Right ventricle myocardium superior (tissue), 1 donor: ENCODE measurements around the gene CCT7. TPM values are rescaled to one million over a fixed set of nuclear protein-coding genes. Genes with fewer than 3 reads are reported as not detected.

Experiments
- ATAC-seq: fragments of 200-7000 bp; cut with Tn5 transposase; one replicate; pipeline ENCODE4 v1.9.1; 2020; ENCODE audit warnings: mild to moderate bottlenecking; ENCODE audit not compliant: poor library complexity
- DNase-seq: peaks from one replicate; pipeline ENCODE4 v3.0.0-alpha.2; 2020
- intact Hi-C: fragments of 100-400 bp; cut with DNase I; formaldehyde crosslinking; loops from one replicate; pipeline ENCODE4 v1.11.2; 2022
- total RNA-seq: library from RNA; stranded (reverse); fragmentation: NEBNext Ultra II Directional; extraction: Animal tissue kit (Norgen Biotek cat#: 25700); gene quantifications from one replicate; pipeline ENCODE4 v1.2.1, GENCODE V29; 2021
- donor health status: DM: no; HTN: yes; CAD: no; lungs with severe emphysema.

The CCT7 gene
- total RNA-seq, 1 donor from 2014 or later = 194 TPM

DNA sequence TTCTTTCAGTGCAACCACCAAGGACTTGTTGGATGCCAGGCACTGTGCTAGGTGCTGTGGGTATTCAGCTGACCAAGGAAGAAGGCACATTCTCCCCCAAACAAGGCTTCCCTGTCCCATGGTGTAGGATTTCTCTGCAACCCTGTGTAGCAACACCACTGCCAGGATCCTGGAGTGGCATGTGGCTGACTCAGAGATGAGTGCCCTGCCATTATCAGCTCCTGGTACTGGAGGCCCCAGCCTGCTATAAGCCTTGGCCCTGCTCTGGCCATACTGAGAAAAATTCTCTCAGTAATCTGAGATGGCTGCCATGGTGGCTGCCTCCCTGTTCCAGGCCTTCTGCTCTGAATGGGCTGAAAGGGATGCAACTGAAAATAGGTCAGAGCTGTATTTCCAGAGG, 15.8 kb upstream of the CCT7 start:
- intact Hi-C loops = no loop called here
- ATAC-seq (no peak), DNase-seq (no peak)

- DNase-seq (no peak), ATAC-seq (no peak)
- intact Hi-C loops = no loop called here
Measured at GRCh38 chr2:73223821-73224220, 10.3 kb upstream of the CCT7 start.

- ATAC-seq = peak; percentile 52
- intact Hi-C loops = no loop called here
- DNase-seq = no peak
Measured at GRCh38 chr2:73225513-73226360, 8.4 kb upstream of the CCT7 start.

GRCh38 chr2:73227086-73227485, 7.0 kb upstream of the CCT7 start:
- intact Hi-C loops = no loop called here
- DNase-seq (no peak), ATAC-seq (no peak)

GRCh38 chr2:73228631-73229030, 5.5 kb upstream of the CCT7 start:
- intact Hi-C loops = no loop called here
- no peak for DNase-seq
- ATAC-seq = no peak

DNA sequence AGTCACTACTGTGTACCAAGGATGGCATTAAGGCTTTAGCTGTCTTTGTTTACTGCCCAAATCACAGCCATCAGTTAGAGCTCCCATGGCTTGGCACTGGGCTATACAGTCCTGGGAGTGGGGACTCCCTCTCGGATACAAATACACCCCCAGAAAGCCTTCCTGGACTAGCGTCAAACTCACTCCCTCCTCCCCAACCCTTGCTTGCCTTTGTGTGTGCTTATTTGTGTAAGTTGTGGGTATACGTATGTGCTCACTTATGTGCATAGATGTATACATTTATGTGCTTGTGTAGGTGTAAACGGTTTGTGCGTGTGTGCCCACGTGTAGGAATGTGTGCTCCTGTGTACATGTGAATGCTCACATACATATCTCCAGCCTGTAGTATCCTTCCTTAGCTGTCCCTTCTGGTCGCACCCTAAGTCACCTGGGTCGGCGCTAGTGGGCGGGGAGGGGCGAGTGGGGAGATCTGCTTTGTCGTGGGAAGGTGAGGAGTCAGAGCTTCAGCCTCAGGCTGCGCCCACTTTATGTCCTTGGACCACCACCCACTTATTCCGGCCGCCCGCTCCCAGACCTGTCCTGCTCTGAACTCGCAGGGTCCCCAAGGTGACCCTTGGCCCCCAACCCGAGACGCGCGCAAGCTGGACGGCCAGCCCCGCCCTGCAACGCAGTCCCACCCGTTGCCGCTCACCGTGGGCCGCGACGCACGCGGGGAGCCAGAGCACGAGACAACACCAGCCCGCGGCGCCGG, 1.5 kb upstream of the CCT7 start:
- peak; percentile 0 for ATAC-seq
- intact Hi-C loops = no loop called here
- no peak for DNase-seq

DNA sequence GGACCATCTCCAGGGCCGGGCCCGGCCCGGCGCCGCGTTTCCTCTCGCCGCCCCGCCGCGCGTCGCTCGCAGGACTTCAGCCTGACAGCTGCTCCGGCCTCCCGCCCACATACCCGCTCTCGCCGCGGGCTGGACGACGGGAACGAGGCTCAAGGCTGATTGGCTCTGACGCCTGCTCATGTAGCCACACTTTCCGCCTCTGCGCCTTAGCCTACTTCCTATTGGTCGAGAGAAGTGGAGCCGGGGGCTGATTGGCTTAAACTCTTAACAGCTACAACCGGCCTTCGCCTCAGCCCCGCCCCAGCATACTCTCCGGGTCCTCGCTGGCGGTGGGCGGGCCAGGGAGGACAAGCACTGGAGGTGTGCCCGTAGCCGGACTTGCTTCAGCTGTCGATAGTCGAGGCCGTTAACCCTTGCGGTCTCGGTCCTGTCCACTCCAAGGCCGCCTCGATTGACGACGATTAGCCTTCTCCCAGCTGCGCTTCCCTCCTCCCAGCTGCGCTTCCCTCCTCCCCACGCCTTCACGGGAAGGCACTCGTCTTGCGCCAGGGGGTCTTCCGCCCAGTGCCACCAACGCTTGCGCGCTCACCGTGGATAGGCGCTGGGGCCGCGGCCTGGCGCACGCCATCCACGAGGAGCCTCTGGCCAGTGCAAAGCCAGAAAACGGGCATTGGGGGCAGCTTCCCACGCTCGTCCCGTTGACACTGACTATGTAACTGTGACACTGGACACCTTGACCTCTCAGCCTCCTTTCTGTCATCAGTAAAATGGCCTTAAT, 765 bp upstream of the CCT7 start, which contains the start of gene PRADC1:
Gene PRADC1, minus strand, starts transcription at position 86 of the 778 bp plus-strand sequence. Its CDS starts 79 bp downstream, at position 7.
- ATAC-seq = peak; percentile 93
- DNase-seq = peak; percentile 99
- intact Hi-C loops = no loop called here

GRCh38 chr2:73235315-73236028, 1.4 kb downstream of the CCT7 start:
- intact Hi-C loops = no loop called here
- ATAC-seq (no peak), DNase-seq (no peak)

GRCh38 chr2:73237168-73237567, 3.1 kb downstream of the CCT7 start:
- DNase-seq (no peak), ATAC-seq (no peak)
- intact Hi-C loops = no loop called here

- DNase-seq (no peak), ATAC-seq (no peak)
- intact Hi-C loops = no loop called here
Measured at GRCh38 chr2:73238149-73238548, 4.0 kb downstream of the CCT7 start.

- no peak for DNase-seq
- ATAC-seq = no peak
- intact Hi-C loops = no loop called here
Measured at GRCh38 chr2:73238976-73239375, 4.9 kb downstream of the CCT7 start.

DNA sequence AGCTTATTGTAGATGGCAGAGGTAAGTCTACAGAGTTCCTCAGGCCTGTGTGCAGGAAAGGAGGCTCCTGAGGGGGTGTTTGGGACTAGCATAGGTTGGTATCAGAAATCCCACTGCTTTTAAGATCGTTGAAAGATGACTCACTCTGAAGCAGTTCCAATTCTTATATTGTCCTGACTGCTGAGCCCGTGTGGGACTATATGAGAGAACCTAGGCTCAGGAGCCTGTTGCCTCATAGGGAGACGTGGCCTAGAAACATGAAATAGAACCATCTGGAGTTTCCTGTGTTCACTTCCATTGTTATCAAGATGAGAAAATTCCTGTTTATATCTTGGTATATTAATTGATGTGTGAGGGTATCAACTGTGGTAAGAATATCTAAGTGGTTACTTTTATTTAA, 5.7 kb downstream of the CCT7 start:
- DNase-seq = no peak
- intact Hi-C loops = no loop called here
- ATAC-seq = no peak

DNA sequence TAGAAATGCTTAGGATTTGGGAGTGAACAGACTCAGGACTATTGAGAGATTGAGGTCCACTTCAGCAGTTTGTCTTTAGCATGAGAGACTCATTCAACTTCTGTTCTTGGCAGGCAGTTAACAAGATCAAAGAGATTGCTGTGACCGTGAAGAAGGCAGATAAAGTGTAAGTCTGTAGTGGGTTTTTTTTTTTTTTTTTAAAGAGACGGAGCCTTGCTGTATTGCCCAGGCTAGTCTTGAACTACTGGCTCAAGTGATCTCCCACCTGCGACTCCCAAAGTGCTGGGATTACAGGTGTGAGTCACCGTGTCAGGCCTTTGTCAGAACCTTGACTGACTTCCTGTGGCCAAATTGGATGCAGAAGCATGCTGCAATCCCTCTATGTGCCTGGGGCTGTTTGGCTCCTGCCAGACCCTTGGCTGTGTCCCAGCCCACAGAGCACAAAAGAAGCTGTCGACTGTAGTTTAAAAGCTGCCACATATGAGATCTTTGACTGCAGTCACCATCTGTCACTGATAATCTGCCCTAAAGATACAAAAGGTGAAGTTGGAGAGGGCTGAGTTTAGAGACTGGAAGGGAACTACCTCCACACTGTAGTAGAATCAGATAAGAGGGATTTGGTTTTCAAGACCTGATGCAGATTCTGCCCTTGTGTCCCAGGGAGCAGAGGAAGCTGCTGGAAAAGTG, 9.9 kb downstream of the CCT7 start:
- DNase-seq (no peak), ATAC-seq (peak; percentile 61)
- intact Hi-C loops = no loop called here

- ATAC-seq (no peak), DNase-seq (no peak)
- intact Hi-C loops = no loop called here
Measured at GRCh38 chr2:73244580-73244979, 10.5 kb downstream of the CCT7 start.

DNA sequence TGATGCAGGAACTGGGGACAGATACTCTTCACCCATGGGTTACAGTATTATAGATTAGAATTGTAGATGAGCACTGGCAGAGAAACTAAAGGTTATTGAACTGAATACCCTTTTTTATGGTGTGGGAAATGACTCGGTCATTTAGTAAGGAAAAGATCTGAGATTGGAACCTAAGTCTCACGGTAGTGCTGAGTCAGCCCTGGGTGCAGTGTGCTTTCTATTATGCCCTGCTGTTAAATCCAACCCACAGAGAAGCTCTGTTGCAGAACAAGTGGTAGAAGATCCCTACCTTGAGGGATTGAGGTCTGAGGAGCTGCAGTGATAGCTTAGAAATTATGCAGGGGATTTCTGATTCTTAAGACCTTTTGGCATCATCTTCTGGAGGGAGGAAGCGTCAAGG, 12.7 kb downstream of the CCT7 start:
- DNase-seq (no peak), ATAC-seq (no peak)
- intact Hi-C loops = no loop called here

DNA sequence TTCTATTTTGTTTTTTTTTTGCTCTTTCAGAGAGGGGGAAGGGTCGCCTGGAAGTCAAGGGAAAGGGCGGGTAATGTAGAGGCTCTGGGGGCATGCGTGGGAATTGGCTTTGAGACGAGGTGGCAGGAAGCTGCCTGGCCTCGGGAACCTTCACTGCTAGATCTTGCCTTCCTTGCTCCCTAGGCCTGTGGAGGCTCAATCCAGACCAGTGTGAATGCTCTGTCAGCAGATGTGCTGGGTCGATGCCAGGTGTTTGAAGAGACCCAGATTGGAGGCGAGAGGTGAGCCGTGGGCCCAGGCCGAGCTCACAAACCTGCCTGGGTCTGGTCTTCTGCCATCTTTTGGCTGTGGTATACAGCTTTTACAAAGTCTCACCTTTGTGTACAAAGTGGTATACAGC, 15.5 kb downstream of the CCT7 start:
- ATAC-seq (peak; percentile 34), DNase-seq (no peak)
- intact Hi-C loops = no loop called here

GRCh38 chr2:73250872-73251846, 17.1 kb downstream of the CCT7 start:
- intact Hi-C loops = no loop called here
- ATAC-seq (no peak), DNase-seq (no peak)
